Head of caudate nucleus (tissue), 42 donors: ENCODE measurements around the gene LYZL2.
A peak's percentile ranks its signal among the peaks of the same experiment; 100 is the strongest.
"Not testable (repeated sequence)": the region's sequence is repeated elsewhere in the genome, so short reads cannot be mapped to it uniquely, and the experiment has no call there.

Source experiments
- DNase-seq, 42 donors: peaks; one replicate each; pipeline versions ENCODE4 v3.0.0 to v3.0.0-alpha.2; 2020 to 2021; ENCODE audit warnings: mixed read lengths in 7 of 42
- intact Hi-C: fragments of 100-400 bp; cut with DNase I; formaldehyde crosslinking; loops from one replicate; pipeline ENCODE4 v1.15.0; 2022

LYZL2 gene

GRCh38 chr10:30643557-30644199 lies 14.1 kb upstream of the LYZL2 start:
- intact Hi-C loops, DNase-seq: not testable (repeated sequence)

DNA sequence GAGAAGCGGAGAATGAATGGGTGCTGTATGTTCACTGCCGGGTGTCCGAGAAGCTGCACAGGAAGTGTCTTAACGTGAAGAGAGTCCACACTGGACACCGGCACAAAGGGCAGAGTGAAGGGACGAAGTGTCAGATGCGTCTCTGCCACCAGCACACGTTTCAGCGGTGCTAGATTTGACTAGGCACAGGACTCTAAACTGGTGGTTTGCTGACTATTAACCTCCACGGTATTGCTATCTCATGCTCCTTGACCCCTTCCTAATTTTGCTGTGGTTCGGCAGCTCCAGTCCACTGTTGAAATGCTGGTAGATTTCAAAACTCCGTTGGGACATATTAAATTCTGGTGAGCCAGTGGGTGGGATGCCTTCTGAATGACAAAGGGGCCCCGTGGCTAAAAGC lies 13.3 kb upstream of the LYZL2 start:
- intact Hi-C loops, DNase-seq: not testable (repeated sequence)

DNA sequence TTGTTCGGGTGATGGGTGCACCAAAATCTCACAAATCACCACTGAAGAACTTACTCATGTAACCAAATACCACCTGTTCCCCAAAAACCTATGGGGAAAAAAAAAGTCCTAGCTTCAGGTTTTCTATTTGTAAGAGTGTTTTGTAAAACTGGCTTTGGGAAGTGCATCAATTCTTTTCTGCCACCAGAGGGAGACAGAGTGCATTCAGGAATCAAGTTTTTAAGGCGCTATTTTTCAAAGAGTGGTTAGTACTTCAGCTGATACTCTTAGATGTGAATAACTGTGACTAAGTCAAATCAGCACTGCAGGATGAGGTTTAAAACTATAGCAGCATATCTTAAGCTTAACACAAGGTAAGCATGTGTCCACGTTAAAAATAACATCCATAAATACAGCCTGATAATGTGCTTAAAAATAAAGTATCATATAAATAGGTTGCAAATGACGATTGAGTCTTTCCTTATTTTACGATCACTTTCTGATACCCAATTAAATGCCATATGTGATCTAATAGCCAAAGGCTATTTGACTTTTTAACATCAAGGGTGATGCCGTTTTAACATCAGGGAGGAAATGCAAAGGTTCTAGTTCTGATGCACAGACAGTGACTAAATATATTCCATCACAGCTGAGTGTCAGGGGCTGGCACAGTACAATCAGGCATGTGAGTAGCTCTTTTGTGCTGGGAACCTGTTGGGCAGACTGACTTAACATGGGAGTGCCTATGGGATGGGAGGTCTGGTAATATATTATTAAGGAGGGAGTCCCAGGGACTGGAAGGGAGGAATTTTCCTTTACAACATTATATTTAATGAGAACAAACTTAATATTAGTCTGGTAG lies 10.6 kb upstream of the LYZL2 start:
- DNase-seq = peak in 11 of 42 donors; percentile 7 to 51 (median 13)
- intact Hi-C loops = no loop called here

- DNase-seq = peak in 18 of 42 donors; percentile 7 to 66 (median 17)
- intact Hi-C loops = no loop called here
Observed at GRCh38 chr10:30637881-30638467, 8.4 kb upstream of the LYZL2 start.

DNA sequence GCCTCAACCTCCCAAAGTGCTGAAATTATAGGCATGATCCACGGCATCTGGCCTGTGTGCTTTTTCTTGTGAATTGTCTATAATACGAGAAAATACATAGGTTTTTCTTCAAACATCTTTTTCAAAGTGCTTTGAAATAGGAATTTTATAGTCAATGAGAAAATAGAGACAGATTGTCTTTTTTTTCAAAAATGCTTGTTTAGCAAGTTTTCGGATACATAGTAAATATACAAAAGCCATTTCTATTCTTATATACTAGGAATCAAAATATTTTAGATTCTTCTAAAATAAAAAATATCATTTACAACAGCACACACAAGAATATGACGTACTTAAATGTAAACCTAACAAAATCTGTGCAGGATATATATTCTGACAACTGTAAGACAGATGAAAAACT lies 1.6 kb upstream of the LYZL2 start:
- intact Hi-C loops = no loop called here
- no peak for DNase-seq

GRCh38 chr10:30630571-30630970 lies 1.0 kb upstream of the LYZL2 start:
- no peak for DNase-seq
- intact Hi-C loops = no loop called here

DNA sequence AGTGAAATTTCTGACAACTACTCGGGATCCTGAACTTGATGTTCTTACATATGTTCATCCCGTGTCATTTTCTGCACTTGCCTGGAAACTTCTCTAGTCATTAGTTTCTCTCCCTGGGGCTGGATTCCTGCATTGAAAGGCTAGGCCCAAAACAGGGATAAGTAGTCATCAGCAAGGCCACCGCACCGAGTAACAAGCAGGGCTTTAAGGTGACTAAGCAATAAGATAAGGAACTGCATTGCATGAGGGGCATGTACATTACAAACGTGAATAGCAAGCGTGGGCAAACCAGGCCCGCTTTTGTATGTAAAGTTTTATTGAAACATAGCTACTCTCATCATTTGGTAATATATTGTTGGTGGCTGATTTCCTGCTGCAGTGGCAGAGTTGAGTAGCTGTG lies 977 bp downstream of the LYZL2 start:
- intact Hi-C loops, DNase-seq: not testable (repeated sequence)

DNA sequence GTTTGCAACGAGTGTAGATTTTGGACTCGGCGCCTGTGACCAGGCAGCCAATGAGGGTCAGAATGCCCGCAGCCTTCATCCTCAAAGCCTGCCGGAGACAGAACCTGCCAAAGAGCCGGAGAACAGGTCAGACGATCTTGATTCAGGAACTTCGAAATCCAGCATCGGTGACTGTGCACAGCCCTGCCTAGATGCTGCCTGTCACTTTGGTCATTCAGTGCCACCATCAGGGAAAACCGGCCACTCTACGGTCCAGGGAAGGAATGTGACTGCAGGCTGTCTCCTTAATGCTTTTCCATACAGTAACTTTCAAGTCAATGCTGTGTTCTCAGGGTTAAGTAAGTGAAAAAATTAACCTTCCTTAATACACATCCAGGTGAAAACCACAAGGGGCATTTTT lies 2.7 kb downstream of the LYZL2 start:
- peak in 1 of 42 donors; percentile 12 for DNase-seq
- intact Hi-C loops = not testable (repeated sequence)

- intact Hi-C loops = not testable (repeated sequence)
- DNase-seq = peak in 1 of 42 donors; percentile 2
Observed at GRCh38 chr10:30626196-30626595, 3.4 kb downstream of the LYZL2 start.

- intact Hi-C loops = no loop called here
- DNase-seq = peak in 1 of 42 donors; percentile 22
Observed at GRCh38 chr10:30625080-30625479, 4.5 kb downstream of the LYZL2 start.

DNA sequence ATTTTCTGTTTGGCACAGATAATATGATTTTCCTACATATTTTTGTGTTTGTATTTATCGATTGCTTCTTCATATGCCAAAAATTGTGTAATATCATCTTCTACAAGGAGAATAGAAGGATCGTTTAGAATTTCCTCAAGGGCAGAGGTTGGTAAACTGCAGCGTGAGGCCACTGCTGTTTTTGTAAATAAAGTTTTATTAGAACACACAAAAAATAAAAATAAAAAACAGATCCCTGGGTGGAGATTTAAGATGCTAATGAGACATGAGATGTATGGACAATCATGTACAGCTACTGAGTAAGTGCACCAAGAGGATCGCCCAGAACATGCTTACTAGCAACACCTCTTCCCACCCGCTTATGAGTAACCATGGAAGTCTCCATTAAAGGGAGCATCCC lies 9.6 kb downstream of the LYZL2 start:
- DNase-seq = no peak
- intact Hi-C loops = no loop called here

DNA sequence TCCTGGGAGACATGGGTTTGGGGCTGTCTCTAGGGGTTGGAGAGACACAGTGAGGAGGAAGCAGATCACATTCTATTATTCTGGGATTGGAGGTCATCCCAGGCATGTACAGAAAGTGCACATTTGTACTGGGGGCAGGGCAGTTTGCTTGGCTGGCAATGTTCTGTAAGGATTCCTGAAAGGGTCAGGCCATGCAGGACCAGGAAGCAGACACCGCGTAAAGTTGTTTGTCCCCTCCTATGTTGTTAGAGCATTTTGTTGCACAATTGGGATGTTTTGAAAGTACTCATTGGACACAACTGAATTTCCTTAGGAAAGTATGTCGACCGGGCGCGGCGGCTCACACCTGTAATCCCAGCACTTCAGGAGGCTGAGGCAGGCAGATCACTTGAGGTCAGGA lies 12.5 kb downstream of the LYZL2 start:
- peak in 1 of 42 donors; percentile 12 for DNase-seq
- intact Hi-C loops = no loop called here

GRCh38 chr10:30611041-30611440 lies 18.5 kb downstream of the LYZL2 start:
- peak in 1 of 42 donors; percentile 4 for DNase-seq
- intact Hi-C loops = not testable (repeated sequence)

GRCh38 chr10:30607814-30608213 lies 21.7 kb downstream of the LYZL2 start:
- intact Hi-C loops = no loop called here
- no peak for DNase-seq

DNA sequence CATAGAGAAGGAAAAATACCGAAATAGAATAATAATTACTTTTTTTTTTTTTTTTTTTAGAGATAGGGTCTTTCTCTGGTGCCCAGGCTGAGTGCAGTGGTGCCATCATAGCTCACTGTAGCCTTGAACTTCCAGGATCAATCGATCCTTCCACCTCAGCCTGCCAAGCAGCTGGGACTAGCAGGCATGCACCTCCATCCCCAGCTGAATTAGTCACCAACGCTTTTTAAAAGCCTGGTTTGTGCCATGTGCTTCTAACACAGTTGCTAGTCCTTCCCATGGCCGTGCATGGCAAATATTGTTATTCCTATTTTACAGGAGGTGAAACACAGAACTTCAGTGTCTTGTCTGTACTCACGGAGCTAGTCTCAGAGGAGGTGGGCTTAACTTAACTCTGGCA lies 23.2 kb downstream of the LYZL2 start:
- intact Hi-C loops = no loop called here
- DNase-seq = peak in 1 of 42 donors; percentile 13

- DNase-seq = peak in 2 of 42 donors; percentile 14 to 36
- intact Hi-C loops = not testable (repeated sequence)
Observed at GRCh38 chr10:30605341-30606121, 24.0 kb downstream of the LYZL2 start.

DNA sequence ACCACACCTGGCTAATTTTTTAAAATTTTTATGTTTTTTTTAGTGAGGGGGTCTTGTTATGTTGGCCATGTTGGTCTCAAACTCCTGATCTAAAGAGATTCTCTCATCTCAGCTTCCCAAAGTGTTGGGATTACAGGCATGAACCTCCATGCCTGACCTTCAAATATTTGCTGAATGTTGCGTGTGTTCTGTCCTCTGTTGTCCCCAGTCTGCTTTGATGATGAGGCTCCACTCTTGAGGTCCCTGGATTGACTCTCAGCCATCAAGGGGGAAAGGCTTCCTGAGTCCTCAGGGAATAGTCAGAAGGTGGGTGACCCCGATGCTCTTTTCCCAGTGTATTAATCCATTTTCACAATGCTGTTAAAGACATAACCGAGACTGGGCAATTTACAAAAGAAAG lies 26.0 kb downstream of the LYZL2 start:
- no peak for DNase-seq
- intact Hi-C loops = no loop called here

DNA sequence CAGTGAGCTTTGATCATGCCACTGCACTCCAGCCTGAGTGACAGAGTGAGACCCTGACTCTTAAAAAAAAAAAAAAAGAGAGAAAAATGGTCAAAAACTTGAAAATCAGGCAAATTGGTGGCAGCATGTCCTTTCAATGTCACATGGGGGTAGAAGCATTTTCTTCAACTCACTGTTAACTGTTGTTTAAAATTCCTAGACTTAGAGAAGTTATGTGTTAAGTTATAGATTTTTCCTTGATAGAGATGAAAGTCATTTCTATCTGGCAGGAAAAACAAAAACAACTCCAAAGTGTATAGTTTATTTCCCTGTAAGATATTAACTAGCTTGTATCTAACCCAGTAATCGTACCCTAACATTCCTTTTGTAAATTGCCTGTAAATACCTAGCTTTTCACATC lies 26.8 kb downstream of the LYZL2 start:
- intact Hi-C loops = no loop called here
- DNase-seq = no peak

DNA sequence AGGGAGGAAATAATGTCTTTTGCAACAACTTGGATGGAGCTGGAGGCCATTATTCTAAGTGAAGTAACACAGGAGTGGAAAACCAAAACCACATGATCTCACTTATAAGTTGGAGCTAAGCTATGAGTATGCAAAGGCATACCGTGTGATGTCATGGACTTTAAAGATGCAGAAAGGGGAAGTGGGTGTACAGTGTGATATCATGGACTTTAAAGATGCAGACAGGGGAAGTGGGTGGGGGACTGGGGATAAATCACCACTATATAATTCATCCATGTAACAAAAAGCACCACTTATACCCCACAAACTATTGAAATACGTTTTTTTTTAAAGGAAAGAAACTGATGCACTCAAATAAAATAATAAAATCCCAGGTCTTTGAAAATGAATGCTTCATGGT lies 29.5 kb downstream of the LYZL2 start:
- intact Hi-C loops = no loop called here
- no peak for DNase-seq
